ENCODE results near the gene GDF10. TPM values are rescaled to one million over a fixed set of nuclear protein-coding genes. Genes with fewer than 3 reads are reported as not detected.
A peak's percentile ranks its signal among the peaks of the same experiment; 100 is the strongest.

Gene GDF10
- total RNA-seq, 4 donors from 2014 or later, result 3.6 to 9.6 (median 7.3) TPM

GRCh38 chr10:47309408-47310089, 9.6 kb downstream of the GDF10 start:
- Histone ChIP-seq H3K4me3 (replicated peaks in 1 of 3) (no peak overlapping the region), H3K27me3 (no peaks in the 10 kb centered on the region), H3K9me3 (no peaks in the 10 kb centered on the region), H3K27ac (no peak overlapping the region), H3K4me1 (peaks cover 0 to 51% of the 10 kb centered on the region in 2 donors), H3K36me3 (no peaks in the 10 kb centered on the region)
- no peak for DNase-seq
- TF ChIP-seq POLR2A (IDR thresholded peaks at IDR 0.05) (no peak), CTCF (IDR thresholded peaks at IDR 0.05) (peak in 1 of 6 experiments; percentile 18)
- 85 to 87% methylated on average over 34 of the region's 34 CpGs for WGBS, 2 donors
- intact Hi-C loops (cut with DNase I), result loop anchor here (5.0 kb wide), 1 partner anchor 282 kb away; no protein-coding TSS in a partner anchor

GRCh38 chr10:47310090-47310505, 10.1 kb downstream of the GDF10 start:
- TF ChIP-seq POLR2A (IDR thresholded peaks at IDR 0.05), result no peak
- 95 to 99% methylated on average over 13 to 24 of the region's 37 CpGs for WGBS, 2 donors
- Histone ChIP-seq H3K36me3 (no peaks in the 10 kb centered on the region), H3K27me3 (no peaks in the 10 kb centered on the region), H3K27ac (no peak overlapping the region), H3K4me1 (peaks cover 0 to 49% of the 10 kb centered on the region in 2 donors), H3K9me3 (no peaks in the 10 kb centered on the region), H3K4me3 (replicated peaks in 1 of 3) (no peak overlapping the region)
- no peak for DNase-seq
- intact Hi-C loops (cut with DNase I), result loop anchor here (5.0 kb wide), 1 partner anchor 283 kb away; no protein-coding TSS in a partner anchor

GRCh38 chr10:47311193-47311931, 11.4 kb downstream of the GDF10 start:
- DNase-seq, result peak; percentile 31 to 41
- TF ChIP-seq POLR2A (IDR thresholded peaks at IDR 0.05) (no peak), CTCF (IDR thresholded peaks at IDR 0.05) (no peak)
- WGBS, 2 donors, result 59 to 61% methylated on average over 7 to 9 of the region's 10 CpGs
- no peak overlapping the region for H3K4me3 ChIP-seq (replicated peaks in 1 of 3)
- peaks cover 0 to 36% of the 10 kb centered on the region in 2 donors for H3K4me1 ChIP-seq
- H3K27me3 ChIP-seq, result no peaks in the 10 kb centered on the region
- H3K9me3 ChIP-seq, result no peaks in the 10 kb centered on the region
- intact Hi-C loops (cut with DNase I), result loop anchor here (5.0 kb wide), 1 partner anchor 284 kb away; no protein-coding TSS in a partner anchor
- H3K36me3 ChIP-seq, result no peaks in the 10 kb centered on the region
- no peak overlapping the region for H3K27ac ChIP-seq

GRCh38 chr10:47311932-47312662, 12.1 kb downstream of the GDF10 start:
- intact Hi-C loops (cut with DNase I), result loop anchor here (2.0 to 5.0 kb wide), 2 partner anchors 263 to 285 kb away; no protein-coding TSS in a partner anchor
- peak; percentile 88 to 89 for DNase-seq
- Histone ChIP-seq H3K4me1 (peaks cover 0 to 29% of the 10 kb centered on the region in 2 donors), H3K36me3 (no peaks in the 10 kb centered on the region), H3K9me3 (no peaks in the 10 kb centered on the region), H3K27me3 (no peaks in the 10 kb centered on the region), H3K27ac (no peak overlapping the region), H3K4me3 (replicated peaks in 1 of 3) (no peak overlapping the region)
- 30 to 33% methylated on average over 13 to 17 of the region's 20 CpGs for WGBS, 2 donors
- TF ChIP-seq CTCF (IDR thresholded peaks at IDR 0.05), result peak; percentile 61 to 91 (median 82)
- TF ChIP-seq POLR2A (IDR thresholded peaks at IDR 0.05), result no peak

GRCh38 chr10:47312663-47312995, 12.6 kb downstream of the GDF10 start:
- no peak for DNase-seq
- 80 to 94% methylated on average over 5 to 6 of the region's 7 CpGs for WGBS, 2 donors
- H3K9me3 ChIP-seq, result no peaks in the 10 kb centered on the region
- no peak overlapping the region for H3K27ac ChIP-seq
- H3K27me3 ChIP-seq, result no peaks in the 10 kb centered on the region
- H3K4me1 ChIP-seq, result peaks cover 0 to 24% of the 10 kb centered on the region in 2 donors
- no peak for TF ChIP-seq CTCF (IDR thresholded peaks at IDR 0.05)
- no peak for TF ChIP-seq POLR2A (IDR thresholded peaks at IDR 0.05)
- intact Hi-C loops (cut with DNase I), result loop anchor here (2.0 to 5.0 kb wide), 2 partner anchors 264 to 285 kb away; no protein-coding TSS in a partner anchor
- no peak overlapping the region for H3K4me3 ChIP-seq (replicated peaks in 1 of 3)
- H3K36me3 ChIP-seq, result no peaks in the 10 kb centered on the region
